HepG2 (cell line): ENCODE measurements around the gene CBLC. TPM values are rescaled to one million over a fixed set of nuclear protein-coding genes. Genes with fewer than 3 reads are reported as not detected.

Experiments used
- CREB1 ChIP-seq, 2 experiments: fragments of 450-650 bp in 1 of 2; IDR thresholded peaks; 2 replicates each; pipeline ENCODE4 v1.6.1; 2016 to 2017; ENCODE audit warnings: control low read depth in 1 of 2, mild to moderate bottlenecking in 1 of 2, missing compliant biosample characterization in 1 of 2, missing genetic modification characterization in 1 of 2
- DPF2 ChIP-seq: sonication (generic); formaldehyde crosslinking; IDR thresholded peaks from 2 replicates; pipeline ENCODE4 v1.4.0; 2020; ENCODE audit warnings: mild to moderate bottlenecking, low read depth, missing genetic modification reagents, borderline replicate concordance
- EP300 ChIP-seq, 3 experiments: sonication (generic) in 1 of 3; formaldehyde crosslinking in 1 of 3; IDR thresholded peaks; 2 replicates each; pipeline versions ENCODE4 v1.5.1 to v1.6.1; 2011 to 2020; ENCODE audit warnings: low read depth in 2 of 3, low read length in 2 of 3, borderline replicate concordance in 1 of 3, improper control_type of control experiment in 1 of 3, mild to moderate bottlenecking in 1 of 3, missing genetic modification reagents in 1 of 3, moderate library complexity in 1 of 3
- HNF4G ChIP-seq, 2 experiments: sonication (generic) in 1 of 2; formaldehyde crosslinking in 1 of 2; IDR thresholded peaks; 2 replicates each; pipeline versions ENCODE4 v1.4.0 to v1.6.1; 2011 to 2020; ENCODE audit warnings: borderline replicate concordance in 2 of 2, low read depth in 2 of 2, mild to moderate bottlenecking in 2 of 2, low read length in 1 of 2, missing genetic modification reagents in 1 of 2, moderate library complexity in 1 of 2
- MBD4 ChIP-seq: IDR thresholded peaks from 2 replicates; pipeline ENCODE4 v1.6.1; 2012; ENCODE audit warnings: low read length, inconsistent platforms, borderline replicate concordance
- PITX1 ChIP-seq: sonication (generic); formaldehyde crosslinking; IDR thresholded peaks from 2 replicates; pipeline ENCODE4 v1.5.1; 2020; ENCODE audit warnings: mild to moderate bottlenecking, missing genetic modification reagents
- RNF2 ChIP-seq: fragments of 450-650 bp; conservative IDR thresholded peaks from 2 replicates; pipeline ENCODE4 v1.6.1; 2016; ENCODE audit warnings: low read depth
- SALL2 ChIP-seq: sonication (generic); formaldehyde crosslinking; IDR thresholded peaks from 2 replicates; pipeline ENCODE4 v1.8.1; 2023; ENCODE audit warnings: mild to moderate bottlenecking, missing genetic modification reagents, inconsistent platforms
- SIX4 ChIP-seq: sonication (generic); formaldehyde crosslinking; IDR thresholded peaks from 2 replicates; pipeline ENCODE4 v1.4.0; 2020; ENCODE audit warnings: missing genetic modification reagents
- SP5 ChIP-seq: IDR thresholded peaks from 2 replicates; pipeline ENCODE4 v1.6.1; 2016; ENCODE audit warnings: low read depth, borderline replicate concordance
- STAT5B ChIP-seq: sonication (generic); formaldehyde crosslinking; IDR thresholded peaks from 2 replicates; pipeline ENCODE4 v1.4.0; 2020; ENCODE audit warnings: missing genetic modification reagents
- TBL1XR1 ChIP-seq: fragments of 150-350 bp; IDR thresholded peaks from 2 replicates; pipeline ENCODE4 v1.6.1; 2014; ENCODE audit warnings: borderline replicate concordance, low read length; ENCODE audit not compliant: partially characterized antibody
- TBX2 ChIP-seq: sonication (generic); formaldehyde crosslinking; IDR thresholded peaks from 2 replicates; pipeline ENCODE4 v1.5.0; 2020; ENCODE audit warnings: missing genetic modification reagents, mild to moderate bottlenecking, borderline replicate concordance
- ZBTB21 ChIP-seq: sonication (generic); formaldehyde crosslinking; IDR thresholded peaks from 2 replicates; pipeline ENCODE4 v1.4.0; 2020; ENCODE audit warnings: missing genetic modification reagents
- ZNF138 ChIP-seq: sonication (generic); formaldehyde crosslinking; IDR thresholded peaks from 2 replicates; pipeline ENCODE4 v1.5.0; 2020; ENCODE audit warnings: mild to moderate bottlenecking, low read depth, missing genetic modification reagents
- ZNF160 ChIP-seq: sonication (generic); formaldehyde crosslinking; IDR thresholded peaks from 2 replicates; pipeline ENCODE4 v1.8.0; 2022; ENCODE audit warnings: mild to moderate bottlenecking, inconsistent platforms, missing genetic modification reagents
- ZNF292 ChIP-seq: sonication (generic); formaldehyde crosslinking; IDR thresholded peaks from 2 replicates; pipeline ENCODE4 v1.8.1; 2022; ENCODE audit warnings: mild to moderate bottlenecking, low read depth, missing genetic modification reagents, borderline replicate concordance
- ZNF737 ChIP-seq: sonication (generic); formaldehyde crosslinking; IDR thresholded peaks from 2 replicates; pipeline ENCODE4 v1.5.0; 2020; ENCODE audit warnings: missing genetic modification reagents, mild to moderate bottlenecking, borderline replicate concordance
- ZNF775 ChIP-seq: sonication (generic); formaldehyde crosslinking; IDR thresholded peaks from 2 replicates; pipeline ENCODE4 v1.4.0; 2020; ENCODE audit warnings: missing genetic modification reagents, mild to moderate bottlenecking, moderate library complexity, borderline replicate concordance
- polyA plus RNA-seq, 8 experiments: library from polyadenylated mRNA; depleted of rRNA in 3 of 8; stranded (reverse) in 7 of 8; unstranded in 1 of 8; fragments of >200 nt; fragmentation: Illumina TruSeq in 4 of 8; extraction: Trizol in 4 of 8; gene quantifications; 2 replicates each; pipeline versions ENCODE4 v1.2.1 to v1.2.3, GENCODE V29; 2011 to 2016; ENCODE audit warnings: low read depth in 4 of 8, missing spikeins in 1 of 8, mixed read lengths in 1 of 8; ENCODE audit not compliant: insufficient read depth in 1 of 8
- total RNA-seq, 5 experiments: library from RNA; depleted of rRNA; stranded (reverse); fragments of >200 nt; fragmentation: Illumina TruSeq; extraction: Trizol; gene quantifications; 2 replicates each; pipeline ENCODE4 v1.2.3, GENCODE V29; 2016; ENCODE audit warnings: low read depth in 1 of 5
- TF ChIP-seq, protein P1 (sequence below): sonication (generic); formaldehyde crosslinking; conservative IDR thresholded peaks from 2 replicates; pipeline ENCODE4 v1.4.0; 2020; ENCODE audit warnings: mild to moderate bottlenecking, missing genetic modification reagents, moderate library complexity
- TF ChIP-seq, protein P2 (sequence below): sonication (generic); formaldehyde crosslinking; IDR thresholded peaks from 2 replicates; pipeline ENCODE4 v1.5.1; 2020; ENCODE audit warnings: mild to moderate bottlenecking, missing genetic modification reagents, moderate library complexity

The CBLC gene
- total and polyA plus RNA-seq, 2 of the 13 experiments (the other 11 are each of a cell fraction or from before 2014, with no cell fraction given), result 1.8 to 2.6 TPM

DNA sequence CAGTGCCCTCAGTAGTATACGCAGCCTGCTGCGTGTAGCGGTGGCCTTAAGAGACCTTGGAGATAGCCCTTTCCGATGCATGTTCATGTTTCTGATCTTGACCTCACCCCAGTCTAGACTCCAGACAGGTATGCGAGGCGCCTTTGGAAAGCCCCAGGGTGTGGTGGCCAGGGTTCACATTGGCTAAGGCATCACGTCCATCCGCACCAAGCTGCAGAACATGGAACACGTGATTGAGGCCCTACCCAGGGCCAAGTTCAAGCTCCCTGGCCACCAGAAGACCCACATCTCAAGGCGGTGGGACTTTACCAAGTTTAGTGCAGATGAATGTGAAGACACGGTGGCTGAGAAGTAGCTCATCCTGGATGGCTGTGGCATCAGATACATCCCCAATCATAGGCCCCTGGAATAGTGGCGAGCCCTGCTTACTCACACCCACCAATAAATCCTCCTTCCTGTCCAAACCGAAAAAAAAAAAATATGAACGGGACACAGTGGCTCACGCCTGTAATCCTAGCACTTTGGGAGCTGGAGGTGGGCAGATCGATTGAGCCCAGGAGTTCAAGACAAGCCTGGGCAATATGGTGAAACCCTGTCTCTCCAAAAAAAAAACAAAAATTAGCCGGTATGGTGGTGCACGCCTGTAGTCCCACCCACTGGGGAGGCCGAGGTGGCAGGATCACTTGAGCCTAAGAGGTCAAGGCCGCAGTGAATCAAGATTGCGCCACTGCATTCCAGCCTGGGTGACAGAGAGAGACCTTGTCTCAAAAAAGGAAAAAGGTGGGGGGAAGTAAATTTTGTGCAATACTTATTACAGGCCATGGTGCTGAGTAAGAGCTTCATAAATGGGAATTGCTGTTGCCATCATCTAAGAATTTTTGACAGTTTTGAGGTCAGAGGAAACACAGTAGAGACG is 12.4 kb upstream of the CBLC start (continued):
- TF ChIP-seq, protein P1, sequence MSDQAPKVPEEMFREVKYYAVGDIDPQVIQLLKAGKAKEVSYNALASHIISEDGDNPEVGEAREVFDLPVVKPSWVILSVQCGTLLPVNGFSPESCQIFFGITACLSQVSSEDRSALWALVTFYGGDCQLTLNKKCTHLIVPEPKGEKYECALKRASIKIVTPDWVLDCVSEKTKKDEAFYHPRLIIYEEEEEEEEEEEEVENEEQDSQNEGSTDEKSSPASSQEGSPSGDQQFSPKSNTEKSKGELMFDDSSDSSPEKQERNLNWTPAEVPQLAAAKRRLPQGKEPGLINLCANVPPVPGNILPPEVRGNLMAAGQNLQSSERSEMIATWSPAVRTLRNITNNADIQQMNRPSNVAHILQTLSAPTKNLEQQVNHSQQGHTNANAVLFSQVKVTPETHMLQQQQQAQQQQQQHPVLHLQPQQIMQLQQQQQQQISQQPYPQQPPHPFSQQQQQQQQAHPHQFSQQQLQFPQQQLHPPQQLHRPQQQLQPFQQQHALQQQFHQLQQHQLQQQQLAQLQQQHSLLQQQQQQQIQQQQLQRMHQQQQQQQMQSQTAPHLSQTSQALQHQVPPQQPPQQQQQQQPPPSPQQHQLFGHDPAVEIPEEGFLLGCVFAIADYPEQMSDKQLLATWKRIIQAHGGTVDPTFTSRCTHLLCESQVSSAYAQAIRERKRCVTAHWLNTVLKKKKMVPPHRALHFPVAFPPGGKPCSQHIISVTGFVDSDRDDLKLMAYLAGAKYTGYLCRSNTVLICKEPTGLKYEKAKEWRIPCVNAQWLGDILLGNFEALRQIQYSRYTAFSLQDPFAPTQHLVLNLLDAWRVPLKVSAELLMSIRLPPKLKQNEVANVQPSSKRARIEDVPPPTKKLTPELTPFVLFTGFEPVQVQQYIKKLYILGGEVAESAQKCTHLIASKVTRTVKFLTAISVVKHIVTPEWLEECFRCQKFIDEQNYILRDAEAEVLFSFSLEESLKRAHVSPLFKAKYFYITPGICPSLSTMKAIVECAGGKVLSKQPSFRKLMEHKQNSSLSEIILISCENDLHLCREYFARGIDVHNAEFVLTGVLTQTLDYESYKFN (CRISPR knock-in tag), result peak; percentile 66
- TF ChIP-seq ZNF138 (CRISPR knock-in tag) (no peak), EP300 (IDR thresholded peaks at IDR 0.05; ENCODE audit: low read depth in 2 of 2, low read length in 2 of 2) (peak; percentile 71 to 87; a peak in 3 of 4 replicates), EP300 (CRISPR knock-in tag; IDR thresholded peaks at IDR 0.05; ENCODE audit: borderline replicate concordance) (peak; percentile 85), SP5 (CRISPR knock-in tag) (peak; percentile 72), MBD4 (no peak), SALL2 (CRISPR knock-in tag) (no peak), HNF4G (IDR thresholded peaks at IDR 0.05; ENCODE audit: borderline replicate concordance, low read depth, low read length) (peak; percentile 52; the same call in 1 of the 2 replicates), HNF4G (CRISPR knock-in tag; IDR thresholded peaks at IDR 0.05; ENCODE audit: borderline replicate concordance, low read depth) (no peak), TBX2 (CRISPR knock-in tag) (peak; percentile 67; the same call in 1 of the 2 replicates), CREB1 (IDR thresholded peaks at IDR 0.05) (no peak), CREB1 (CRISPR knock-in tag; IDR thresholded peaks at IDR 0.05) (0 out of 2 replicates have a peak, but pooled peaks have one; percentile 20), PITX1 (CRISPR knock-in tag) (peak; percentile 85), ZNF160 (no peak), TBL1XR1 (peak; percentile 68), DPF2 (CRISPR knock-in tag) (no peak), SIX4 (CRISPR knock-in tag) (no peak; the same call in 1 of the 2 replicates), ZNF292 (peak; percentile 56; the same call in 1 of the 2 replicates), ZBTB21 (CRISPR knock-in tag) (peak; percentile 75; the same call in 1 of the 2 replicates), ZNF775 (no peak), RNF2 (no peak), STAT5B (CRISPR knock-in tag) (no peak), ZNF737 (CRISPR knock-in tag) (no peak)
- TF ChIP-seq, protein P2, sequence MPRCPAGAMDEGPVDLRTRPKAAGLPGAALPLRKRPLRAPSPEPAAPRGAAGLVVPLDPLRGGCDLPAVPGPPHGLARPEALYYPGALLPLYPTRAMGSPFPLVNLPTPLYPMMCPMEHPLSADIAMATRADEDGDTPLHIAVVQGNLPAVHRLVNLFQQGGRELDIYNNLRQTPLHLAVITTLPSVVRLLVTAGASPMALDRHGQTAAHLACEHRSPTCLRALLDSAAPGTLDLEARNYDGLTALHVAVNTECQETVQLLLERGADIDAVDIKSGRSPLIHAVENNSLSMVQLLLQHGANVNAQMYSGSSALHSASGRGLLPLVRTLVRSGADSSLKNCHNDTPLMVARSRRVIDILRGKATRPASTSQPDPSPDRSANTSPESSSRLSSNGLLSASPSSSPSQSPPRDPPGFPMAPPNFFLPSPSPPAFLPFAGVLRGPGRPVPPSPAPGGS, result peak; percentile 55; the same call in 1 of the 2 replicates
